DND-41 (cell line): ENCODE results near the gene DCHS1.

Experiments used
- CTCF ChIP-seq: IDR thresholded peaks from 2 replicates; pipeline ENCODE4 v1.5.1; 2012; ENCODE audit warnings: borderline replicate concordance, low read length, moderate library complexity, mild to moderate bottlenecking; ENCODE audit not compliant: poor library complexity, severe bottlenecking; ENCODE audit errors: extremely low read depth
- EZH2 ChIP-seq: IDR thresholded peaks from 3 replicates; pipeline ENCODE4 v1.6.1; 2012; ENCODE audit warnings: borderline replicate concordance, low read depth, mild to moderate bottlenecking, moderate library complexity, low read length, inconsistent platforms; ENCODE audit not compliant: severe bottlenecking

DNA sequence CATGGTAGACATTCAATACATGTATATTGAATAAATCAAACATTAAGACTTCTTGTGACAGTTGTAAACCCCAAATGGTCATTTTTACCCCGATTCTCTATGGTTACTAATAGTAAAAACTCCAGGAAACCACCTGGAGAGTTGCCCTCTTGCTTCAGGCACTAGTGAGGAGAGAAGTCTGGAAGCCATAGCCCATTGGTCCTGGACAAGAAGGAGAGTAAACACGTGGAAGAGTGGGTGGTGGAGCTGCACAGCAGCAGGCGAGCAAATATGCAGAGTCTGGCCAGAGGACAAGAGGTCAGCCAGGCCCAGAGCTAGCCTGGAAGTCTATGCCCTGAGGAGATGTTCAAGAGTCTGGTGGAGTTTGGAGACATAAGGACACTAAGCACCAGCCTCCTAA is 17.7 kb downstream of the DCHS1 start:
- TF ChIP-seq CTCF (no peak), EZH2 (no peak)
